GM18951 (cell line): ENCODE results near the gene GET4.

Experiments
- POLR2A ChIP-seq: IDR thresholded peaks from 4 replicates; pipeline ENCODE4 v1.6.1; 2011; ENCODE audit warnings: mild to moderate bottlenecking; ENCODE audit not compliant: insufficient read length, insufficient read depth; ENCODE audit errors: extremely low read depth
- in situ Hi-C: fragments of 300-500 bp; cut with MboI; formaldehyde crosslinking; loops from one replicate; pipeline ENCODE4 v1.12.0; 2022; ENCODE audit warnings: low sequenced_read_pairs, mixed read lengths, inconsistent platforms; ENCODE audit not compliant: unreplicated experiment

GET4 gene

DNA sequence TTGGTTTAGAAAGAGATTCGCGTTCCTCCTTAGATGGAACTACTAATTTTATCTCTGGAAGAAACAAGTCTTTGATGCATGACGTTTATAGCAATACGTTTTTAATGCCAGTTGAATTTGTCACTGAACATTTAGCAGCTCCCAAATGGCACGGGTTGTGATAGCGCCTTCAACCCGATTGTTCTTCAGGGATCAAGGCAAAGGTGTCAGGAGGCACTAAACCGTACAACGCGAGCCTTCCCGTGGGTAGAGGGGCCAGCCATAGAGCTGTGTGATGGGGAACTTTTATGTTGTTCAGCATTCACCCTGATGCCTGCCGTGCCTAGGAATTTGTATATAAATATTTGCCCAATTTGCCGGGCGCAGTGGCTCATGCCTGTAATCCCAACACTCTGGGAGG, 3.4 kb downstream of the GET4 start:
- in situ Hi-C loops: no loop called here
- no peak for TF ChIP-seq POLR2A

DNA sequence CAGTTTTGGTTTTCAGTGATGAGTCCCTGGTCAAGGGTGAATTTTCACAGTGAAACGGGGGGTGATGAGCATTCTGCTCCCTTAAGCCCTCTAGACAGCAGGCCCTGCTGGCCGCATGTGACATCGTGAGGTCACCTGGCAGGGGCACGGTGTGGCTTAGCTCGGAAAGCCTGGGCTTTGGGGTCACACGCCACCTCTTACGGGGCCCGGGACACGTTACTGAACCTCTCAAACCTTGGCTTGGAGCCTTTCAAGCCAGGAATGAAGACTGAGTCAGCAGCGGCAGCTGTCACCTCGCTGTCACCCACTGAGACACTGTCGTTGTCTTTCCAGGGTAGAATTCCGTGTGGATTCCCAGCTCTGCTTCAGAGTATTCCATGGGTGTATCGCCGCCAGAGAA, 4.1 kb downstream of the GET4 start:
- in situ Hi-C loops: no loop called here
- no peak for TF ChIP-seq POLR2A

DNA sequence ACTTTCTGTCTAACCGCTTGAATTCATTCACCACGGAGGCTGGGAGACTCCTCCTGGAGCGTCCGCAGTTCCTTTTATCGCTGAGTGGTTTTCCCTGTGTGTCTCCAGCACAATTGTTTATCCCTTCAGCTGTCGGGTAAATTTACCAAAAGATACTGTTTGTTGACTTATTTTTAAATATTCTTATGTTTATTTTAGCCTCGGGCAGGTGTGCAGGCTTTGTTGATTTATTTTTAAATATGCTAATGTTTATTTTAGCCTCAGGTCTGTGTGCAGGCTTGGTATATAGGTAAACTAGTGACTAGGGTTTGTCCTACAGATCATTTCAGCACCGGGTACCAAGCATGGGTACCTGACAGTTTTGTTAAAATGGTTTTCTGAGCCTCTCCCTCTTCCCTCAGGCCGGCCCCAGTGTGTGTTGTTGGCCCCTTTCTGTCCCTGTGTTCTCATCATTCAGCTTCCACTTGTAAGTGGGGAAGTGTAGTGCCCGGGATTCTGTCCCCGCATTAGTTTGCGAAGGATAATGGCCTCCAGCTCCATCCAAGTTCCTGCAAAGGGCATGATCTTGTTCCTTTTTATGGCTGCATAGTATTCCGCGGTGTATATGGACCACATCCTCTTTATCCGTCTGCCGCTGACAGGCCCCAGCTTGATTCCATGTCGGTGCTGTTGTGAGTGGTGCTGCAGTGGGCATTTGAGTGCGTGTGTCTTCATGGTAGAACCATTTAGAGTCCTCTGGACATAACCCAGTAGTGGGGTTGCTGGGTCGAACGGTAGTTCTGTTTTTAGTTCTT, 5.3 kb downstream of the GET4 start:
- no peak for TF ChIP-seq POLR2A

DNA sequence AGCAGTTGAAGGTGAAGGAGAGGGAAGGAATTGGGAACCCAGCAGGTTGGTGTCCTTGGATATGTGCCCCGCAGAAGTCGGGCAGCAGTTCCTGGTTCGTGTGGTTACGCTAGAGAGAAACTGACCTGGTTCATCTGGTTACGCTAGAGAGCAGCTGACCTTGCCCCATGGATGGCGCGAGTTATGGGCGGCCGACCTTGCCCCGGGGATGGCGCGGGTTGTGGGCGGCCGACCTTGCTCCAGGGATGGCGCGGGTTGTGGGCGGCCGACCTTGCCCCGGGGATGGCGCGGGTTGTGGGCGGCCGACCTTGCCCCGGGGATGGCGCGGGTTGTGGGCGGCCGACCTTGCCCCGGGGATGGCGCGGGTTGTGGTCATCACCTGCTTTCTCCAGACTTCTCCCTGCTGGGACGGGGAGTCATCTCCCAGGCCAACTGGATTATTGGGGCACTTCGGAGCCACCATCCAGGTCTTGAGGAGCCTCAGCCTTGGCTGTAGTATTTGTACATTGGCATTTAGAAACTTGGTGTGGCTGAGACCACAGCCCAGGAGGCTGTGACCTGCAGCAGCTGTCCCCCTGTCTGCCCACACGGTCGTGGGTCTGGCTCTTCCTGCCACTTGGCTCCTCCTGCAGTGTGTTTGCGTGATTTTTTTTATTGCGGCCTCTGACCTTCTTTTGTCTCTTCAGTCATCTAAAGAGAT, 6.1 kb downstream of the GET4 start:
- in situ Hi-C loops: no loop called here
- TF ChIP-seq POLR2A: no peak

More for the DNA sequence above, 5.3 kb downstream of the GET4 start:
- in situ Hi-C loops: no loop called here

DNA sequence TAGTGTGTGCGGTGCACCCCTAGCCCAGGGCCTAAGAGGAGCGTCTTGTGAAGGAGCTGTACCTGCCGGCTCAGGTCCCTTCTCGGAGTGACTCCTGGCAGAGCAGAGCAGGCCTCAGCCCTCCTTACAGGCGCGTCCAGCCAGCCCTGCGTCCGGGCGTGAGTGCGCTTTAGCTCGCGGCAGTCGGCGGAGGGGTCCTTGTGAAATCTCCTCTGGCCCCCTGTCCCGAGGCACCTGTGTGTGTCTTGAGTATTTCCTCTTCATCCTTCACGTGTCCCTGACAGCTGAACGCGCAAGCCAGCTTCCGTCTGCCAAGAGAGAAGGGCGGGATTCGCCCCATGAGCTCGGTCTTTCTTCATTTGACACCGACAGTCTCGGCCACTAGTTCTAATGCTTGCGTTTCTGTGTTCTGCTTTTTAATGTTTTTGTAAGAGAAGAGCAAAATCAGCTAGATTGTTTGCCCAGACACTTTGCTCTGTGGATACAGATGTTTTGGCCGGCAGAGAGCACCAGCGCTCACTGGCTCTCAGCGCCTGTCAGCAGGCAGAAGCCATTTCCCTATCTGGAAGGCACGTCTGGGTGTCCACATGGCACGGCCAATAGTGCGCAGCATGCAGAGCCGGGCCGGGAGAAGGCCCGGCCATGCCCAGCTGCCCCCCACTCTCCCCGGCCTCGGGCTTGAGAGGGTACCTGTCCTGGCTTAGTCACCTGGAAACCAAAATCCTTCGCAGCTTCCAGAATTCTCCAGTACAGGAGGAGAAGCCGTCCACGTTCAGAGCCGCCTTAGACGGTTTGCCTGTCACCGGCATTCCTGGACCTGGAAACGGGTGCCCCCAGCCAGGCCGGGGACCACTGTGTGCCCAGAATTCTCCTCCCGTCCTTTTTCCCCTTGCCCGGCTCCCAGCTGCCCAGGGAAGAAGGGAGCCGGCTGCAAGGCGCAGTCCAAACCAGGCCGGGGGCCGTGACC, 7.0 kb downstream of the GET4 start:
- in situ Hi-C loops: no loop called here
- no peak for TF ChIP-seq POLR2A

DNA sequence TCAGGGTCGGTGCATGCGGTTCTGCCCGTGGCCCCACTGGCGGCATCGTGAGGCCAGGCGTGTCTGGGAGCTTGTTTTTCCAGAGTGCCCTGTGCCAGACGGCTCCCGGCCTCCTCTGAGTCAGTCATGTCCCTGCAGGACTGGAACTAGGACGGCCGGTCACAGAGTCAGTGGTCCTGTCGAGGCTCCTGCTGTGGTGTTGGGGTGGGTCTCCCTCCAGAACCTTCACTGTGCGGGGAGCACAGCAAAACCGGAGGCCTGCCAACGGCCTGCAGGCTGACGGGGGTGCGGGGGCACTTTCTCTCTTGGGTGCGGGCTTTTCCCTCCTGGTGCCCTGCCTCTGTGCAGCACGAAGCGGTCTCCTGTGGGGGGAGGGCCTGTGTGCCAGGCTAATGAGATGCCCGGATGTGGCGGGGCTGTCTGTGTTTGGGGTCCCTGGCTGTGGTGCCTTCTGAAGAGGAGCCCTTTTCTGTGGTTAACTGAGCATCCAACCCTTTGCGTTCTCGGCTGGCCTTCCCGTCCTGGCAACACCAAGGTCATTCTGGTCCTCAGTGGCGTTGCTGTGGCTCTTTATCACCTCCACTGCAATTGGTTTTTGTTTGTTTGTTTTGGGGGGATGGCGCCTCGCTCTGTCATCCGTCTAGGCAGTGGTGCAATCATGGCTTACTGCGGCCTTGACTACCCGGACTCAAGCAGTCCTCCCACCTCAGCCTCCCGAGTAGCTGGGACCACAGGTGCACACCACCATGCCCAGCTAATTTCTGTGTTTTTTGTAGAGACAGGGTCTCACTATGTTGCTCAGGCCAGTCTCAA, 8.0 kb downstream of the GET4 start:
- in situ Hi-C loops: no loop called here
- TF ChIP-seq POLR2A: no peak

DNA sequence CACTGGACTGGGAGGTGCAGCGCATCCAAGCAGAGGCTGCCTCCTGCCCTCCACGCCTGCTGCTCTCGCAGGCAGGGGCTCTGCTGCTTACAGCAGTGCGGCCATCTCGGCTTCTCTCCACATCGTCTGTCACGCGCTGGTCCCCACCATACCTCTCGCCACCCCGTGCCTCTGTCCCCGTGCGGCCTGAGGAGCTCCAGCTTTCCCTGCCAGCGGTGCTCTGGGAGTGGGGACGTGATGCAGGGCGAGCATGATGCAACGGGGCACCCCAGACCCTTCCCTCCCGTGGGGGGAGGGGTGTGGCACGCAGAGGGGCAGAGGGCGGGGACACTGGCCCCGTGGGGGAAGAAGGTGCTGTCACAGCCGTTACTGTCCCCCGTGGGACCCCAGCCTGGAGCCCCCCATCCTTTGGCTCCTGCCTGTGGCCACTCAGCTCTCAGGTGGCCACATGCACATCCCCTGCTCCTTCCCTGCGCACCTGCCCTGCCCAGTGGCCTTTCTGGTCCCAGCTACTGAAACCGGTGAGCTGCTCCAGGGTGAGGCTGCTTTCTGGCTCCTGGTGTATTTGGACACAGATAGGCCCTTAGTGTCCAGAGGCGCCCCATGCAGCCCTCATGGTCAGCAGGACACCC, 9.0 kb downstream of the GET4 start:
- no peak for TF ChIP-seq POLR2A
- in situ Hi-C loops: no loop called here

DNA sequence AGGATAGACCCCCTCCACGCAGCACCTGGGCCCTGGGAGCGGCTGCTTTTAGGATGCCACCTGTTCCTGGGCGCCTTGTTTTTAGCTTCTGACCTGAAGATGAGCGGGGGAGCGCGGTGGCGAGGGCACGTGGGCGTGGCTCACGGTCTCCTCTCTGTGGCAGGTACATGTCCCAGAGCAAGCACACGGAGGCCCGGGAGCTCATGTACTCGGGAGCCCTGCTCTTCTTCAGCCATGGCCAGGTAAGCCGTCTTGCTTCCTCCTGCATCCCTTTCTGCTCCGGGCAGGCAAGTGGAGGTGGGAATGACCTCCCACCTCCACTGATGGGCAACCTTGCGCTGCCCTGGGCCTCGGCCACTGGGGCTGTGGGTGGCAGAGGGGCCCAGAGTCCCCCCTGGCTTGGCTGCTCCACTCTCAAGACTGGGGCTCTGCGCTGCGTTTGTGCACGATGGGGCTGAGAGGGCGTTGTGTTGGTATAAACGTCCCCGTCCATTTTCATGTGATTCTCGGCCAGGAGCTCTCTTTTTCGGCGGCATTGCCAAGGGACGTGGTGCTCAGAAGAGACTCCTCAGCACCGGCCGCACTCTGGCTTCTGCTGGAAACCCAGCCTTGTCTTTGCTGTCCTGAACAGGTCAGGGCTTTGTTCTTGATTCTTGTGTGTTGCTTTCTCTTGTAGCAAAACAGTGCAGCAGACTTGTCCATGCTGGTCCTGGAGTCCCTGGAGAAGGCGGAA, 9.7 kb downstream of the GET4 start:
- in situ Hi-C loops: no loop called here
- no peak for TF ChIP-seq POLR2A

DNA sequence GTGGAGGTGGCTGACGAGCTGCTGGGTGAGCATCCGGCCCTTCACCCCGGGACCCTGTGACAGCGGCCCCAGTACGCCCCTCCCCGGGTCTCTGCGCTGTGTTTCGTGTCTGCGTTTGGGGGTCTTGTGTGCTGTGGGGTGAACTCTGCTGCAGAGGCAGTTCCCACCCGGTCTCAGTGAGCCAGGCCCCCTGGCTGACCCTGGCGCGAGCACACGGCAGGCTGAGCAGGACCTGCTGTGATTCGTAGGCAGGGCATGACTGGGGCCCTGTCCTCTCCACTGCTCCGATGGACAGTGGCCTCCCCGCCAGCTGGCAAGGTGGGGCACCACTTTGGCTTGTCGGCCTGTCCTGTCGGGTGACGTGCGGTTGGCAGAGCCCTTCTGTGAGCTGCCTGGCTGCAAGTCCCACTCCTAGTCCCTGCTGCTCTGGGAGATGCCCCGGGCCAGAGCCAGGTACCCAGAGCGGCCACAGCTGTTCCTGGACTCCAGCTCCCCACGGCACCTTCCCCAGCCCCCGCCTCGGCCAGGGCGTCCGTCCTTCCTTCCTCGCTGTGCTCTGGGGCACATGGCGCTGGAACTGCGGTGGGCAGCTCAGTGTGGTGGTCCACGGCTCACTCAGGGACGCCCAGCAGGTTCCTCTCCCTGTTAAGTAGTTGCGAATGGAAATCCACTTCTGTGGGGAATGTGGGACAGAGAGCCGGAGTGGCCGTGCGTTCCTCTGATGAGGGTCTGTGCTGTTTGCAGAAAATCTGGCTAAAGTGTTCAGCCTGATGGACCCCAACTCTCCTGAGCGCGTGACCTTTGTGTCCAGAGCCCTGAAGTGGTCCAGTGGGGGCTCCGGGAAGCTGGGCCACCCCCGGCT, 10.5 kb downstream of the GET4 start:
- in situ Hi-C loops: no loop called here
- no peak for TF ChIP-seq POLR2A

DNA sequence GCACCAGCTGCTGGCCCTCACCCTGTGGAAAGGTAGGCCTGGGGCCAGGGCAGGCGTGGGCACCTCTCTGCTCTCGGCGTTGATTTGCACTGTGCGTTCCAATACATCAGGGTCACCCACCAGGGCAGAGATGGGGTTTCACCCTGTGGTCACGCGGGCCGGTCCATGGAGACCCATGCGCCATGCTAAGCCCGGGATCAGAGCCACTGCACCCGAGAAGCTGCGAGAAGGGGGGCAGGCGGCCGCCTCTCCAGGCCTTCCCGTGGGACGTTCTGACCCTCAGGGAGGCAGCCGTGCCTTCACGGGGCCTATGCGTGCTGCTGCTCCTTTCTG, 11.1 kb downstream of the GET4 start:
- in situ Hi-C loops: no loop called here
- no peak for TF ChIP-seq POLR2A
